H1 (cell line): ENCODE data around the gene GTF3C2. TPM values are rescaled to one million over a fixed set of nuclear protein-coding genes. Genes with fewer than 3 reads are reported as not detected.

Experiments
- CTCF ChIA-PET: fragments of 300-600 bp; sonication (Branson Sonifier 250); formaldehyde crosslinking; loops from one replicate; lab custom pipeline; 2021; ENCODE audit not compliant: partially characterized antibody; lab: Charles Lee
- POLR2A ChIA-PET: fragments of 300-600 bp; sonication (Branson Sonifier 250); formaldehyde crosslinking; loops from one replicate; lab custom pipeline; 2021; ENCODE audit warnings: inconsistent platforms; ENCODE audit not compliant: partially characterized antibody; lab: Charles Lee
- DNase-seq, 2 experiments: peaks; one replicate each; pipeline versions ENCODE4 v3.0.0 to v3.0.0-alpha.2; 2010 to 2022; ENCODE audit warnings: low spot score in 2 of 2, low read depth in 1 of 2, mixed read lengths in 1 of 2
- FAIRE-seq: peaks from 2 replicates; lab custom pipeline; 2011; peaks lifted over from hg19 to GRCh38; lab: Jason Lieb, UNC
- H2AFZ ChIP-seq: 2 replicates; pipeline ENCODE4 v1.8.1; 2012; ENCODE audit warnings: low read length, inconsistent platforms
- H2AK5ac ChIP-seq: 2 replicates; pipeline ENCODE4 v1.6.1; 2013; ENCODE audit warnings: low read depth, low read length
- H2BK120ac ChIP-seq: replicated peaks from 2 replicates; pipeline ENCODE3; 2013; ENCODE audit warnings: low read depth, low read length, inconsistent platforms
- H2BK12ac ChIP-seq: 2 replicates; pipeline ENCODE4 v1.6.1; 2013; ENCODE audit warnings: low read depth, low read length
- H2BK15ac ChIP-seq: 2 replicates; pipeline ENCODE4 v1.6.1; 2013; ENCODE audit warnings: low read length
- H2BK20ac ChIP-seq: 2 replicates; pipeline ENCODE4 v1.6.1; 2013; ENCODE audit warnings: low read length
- H2BK5ac ChIP-seq: 2 replicates; pipeline ENCODE4 v1.6.1; 2013; ENCODE audit warnings: low read depth, low read length
- H3K14ac ChIP-seq: 2 replicates; pipeline ENCODE4 v1.6.1; 2013; ENCODE audit warnings: inconsistent platforms; ENCODE audit not compliant: insufficient read length
- H3K18ac ChIP-seq: 2 replicates; pipeline ENCODE4 v1.6.1; 2013; ENCODE audit warnings: low read length; ENCODE audit errors: extremely low read depth
- H3K23ac ChIP-seq: 2 replicates; pipeline ENCODE4 v1.6.1; 2013; ENCODE audit warnings: inconsistent platforms; ENCODE audit not compliant: insufficient read length
- H3K23me2 ChIP-seq: 2 replicates; pipeline ENCODE4 v1.6.1; 2013; ENCODE audit warnings: low read depth, low read length
- H3K27ac ChIP-seq: 2 replicates; pipeline ENCODE4 v1.6.1; 2011; ENCODE audit warnings: low read depth, low read length, inconsistent platforms
- H3K27me3 ChIP-seq, 4 experiments: replicated peaks in 1 of 4; 1 replicate in 1 of 4; 2 replicates in 3 of 4; pipeline versions ENCODE4 v1.6.1 to v1.8.1; 2011 to 2013; ENCODE audit warnings: low read length in 3 of 4, mild to moderate bottlenecking in 3 of 4, inconsistent platforms in 2 of 4, mixed read lengths in 2 of 4, moderate library complexity in 1 of 4; ENCODE audit not compliant: control insufficient read depth in 3 of 4, insufficient read depth in 3 of 4; ENCODE audit errors: extremely low read depth in 1 of 4
- H3K36me3 ChIP-seq, 4 experiments: 2 replicates each; pipeline versions ENCODE4 v1.6.1 to v1.8.1; 2011 to 2013; ENCODE audit warnings: mild to moderate bottlenecking in 4 of 4, low read length in 3 of 4, moderate library complexity in 2 of 4, control low read depth in 1 of 4, inconsistent platforms in 1 of 4; ENCODE audit not compliant: insufficient read depth in 4 of 4, control insufficient read depth in 2 of 4
- H3K4ac ChIP-seq: replicated peaks from 2 replicates; pipeline ENCODE3; 2013; ENCODE audit warnings: low read length, low read depth, mixed read lengths, inconsistent platforms; ENCODE audit not compliant: insufficient read length
- H3K4me1 ChIP-seq, 4 experiments: replicated peaks in 1 of 4; 1 replicate in 1 of 4; 2 replicates in 3 of 4; pipeline versions ENCODE4 v1.6.1 to v1.8.1; 2011 to 2013; ENCODE audit warnings: low read length in 3 of 4, inconsistent platforms in 2 of 4, mixed read lengths in 1 of 4; ENCODE audit not compliant: insufficient read depth in 4 of 4, control insufficient read depth in 3 of 4
- H3K4me2 ChIP-seq, 2 experiments: 2 replicates each; pipeline versions ENCODE4 v1.6.1 to v1.8.1; 2011 to 2013; ENCODE audit warnings: low read depth in 2 of 2, low read length in 2 of 2, control low read depth in 1 of 2, inconsistent platforms in 1 of 2, mild to moderate bottlenecking in 1 of 2; ENCODE audit not compliant: insufficient read depth in 1 of 2
- H3K4me3 ChIP-seq, 4 experiments: fragments of 200-600, 300-600 bp in 1 of 4; sonication (generic), shearing (Covaris generic), sonication (Bioruptor Twin) in 1 of 4; 2 replicates each; pipeline versions ENCODE4 v1.5.1 to v1.8.1; 2011 to 2016; ENCODE audit warnings: low read length in 4 of 4, low read depth in 3 of 4, control low read depth in 2 of 4, inconsistent platforms in 2 of 4, mild to moderate bottlenecking in 2 of 4, mixed read lengths in 1 of 4, moderate library complexity in 1 of 4; ENCODE audit not compliant: insufficient read depth in 2 of 4; ENCODE audit errors: extremely low read depth in 1 of 4
- H3K56ac ChIP-seq: replicated peaks from 2 replicates; pipeline ENCODE3; 2013; ENCODE audit warnings: low read depth, mild to moderate bottlenecking, mixed read lengths, low read length, inconsistent platforms; ENCODE audit not compliant: insufficient read length
- H3K79me1 ChIP-seq: 2 replicates; pipeline ENCODE4 v1.6.1; 2013; ENCODE audit warnings: low read depth, low read length, control low read depth
- H3K79me2 ChIP-seq, 2 experiments: 2 replicates each; pipeline versions ENCODE4 v1.6.1 to v1.8.1; 2012 to 2013; ENCODE audit warnings: low read length in 2 of 2, mild to moderate bottlenecking in 2 of 2, inconsistent platforms in 1 of 2; ENCODE audit not compliant: insufficient read depth in 2 of 2, control insufficient read depth in 1 of 2
- H3K9ac ChIP-seq, 4 experiments: replicated peaks in 1 of 4; 1 replicate in 1 of 4; 2 replicates in 3 of 4; pipeline versions ENCODE4 v1.6.1 to v1.8.1; 2011 to 2013; ENCODE audit warnings: low read depth in 3 of 4, low read length in 3 of 4, control low read depth in 2 of 4, mild to moderate bottlenecking in 2 of 4, moderate library complexity in 2 of 4, inconsistent platforms in 1 of 4; ENCODE audit errors: extremely low read depth in 1 of 4
- H3K9me3 ChIP-seq, 2 experiments: 2 replicates each; pipeline versions ENCODE4 v1.6.1 to v1.8.1; 2012 to 2013; ENCODE audit warnings: mild to moderate bottlenecking in 2 of 2, moderate library complexity in 2 of 2, control low read depth in 1 of 2, inconsistent platforms in 1 of 2, low read depth in 1 of 2, low read length in 1 of 2, mixed read lengths in 1 of 2; ENCODE audit not compliant: insufficient read depth in 2 of 2
- H4K20me1 ChIP-seq, 2 experiments: replicated peaks in 1 of 2; 2 replicates each; pipeline versions ENCODE3 to v1.8.1; 2011 to 2013; ENCODE audit warnings: inconsistent platforms in 2 of 2, low read length in 2 of 2, mild to moderate bottlenecking in 1 of 2; ENCODE audit not compliant: insufficient read depth in 2 of 2, control insufficient read depth in 1 of 2
- H4K5ac ChIP-seq: 2 replicates; pipeline ENCODE4 v1.6.1; 2013; ENCODE audit warnings: low read length, low read depth, mixed read lengths, inconsistent platforms; ENCODE audit not compliant: insufficient read length
- H4K8ac ChIP-seq: 2 replicates; pipeline ENCODE4 v1.8.0; 2013; ENCODE audit warnings: mild to moderate bottlenecking, moderate library complexity, low read length, inconsistent platforms; ENCODE audit not compliant: insufficient read depth; ENCODE audit errors: extremely low read depth
- H4K91ac ChIP-seq: replicated peaks from 2 replicates; pipeline ENCODE3; 2013; ENCODE audit warnings: low read length, mixed read lengths, inconsistent platforms; ENCODE audit not compliant: insufficient read length
- ATF3 ChIP-seq: IDR thresholded peaks from 2 replicates; pipeline ENCODE4 v1.6.1; 2011; ENCODE audit warnings: low read depth, mild to moderate bottlenecking, low read length; ENCODE audit not compliant: insufficient read depth
- EZH2 ChIP-seq: fragments of 200-600 bp; sonication (generic); IDR thresholded peaks from 2 replicates; pipeline ENCODE4 v1.7.1; 2012; ENCODE audit warnings: low read depth, mild to moderate bottlenecking, moderate library complexity, low read length, inconsistent platforms; ENCODE audit not compliant: severe bottlenecking
- POLR2A ChIP-seq, 2 experiments: IDR thresholded peaks; 1 replicate in 1 of 2; 2 replicates in 1 of 2; pipeline ENCODE4 v1.6.1; 2011; ENCODE audit warnings: low read depth in 2 of 2, low read length in 2 of 2, mild to moderate bottlenecking in 2 of 2; ENCODE audit errors: control extremely low read depth in 1 of 2
- POLR2AphosphoS5 ChIP-seq: IDR thresholded peaks from 2 replicates; pipeline ENCODE4 v1.6.1; 2011; ENCODE audit warnings: low read depth, low read length
- WGBS, 2 experiments: shearing (Covaris generic) in 1 of 2; methylation state at CpG; one replicate each; pipeline versions ENCODE4 v1.1.6 to v1.1.7; 2013 to 2015; ENCODE audit warnings: low lambda C conversion rate in 2 of 2, mixed read lengths in 2 of 2, inconsistent platforms in 1 of 2, low coverage in 1 of 2, missing lambda C conversion rate in 1 of 2; ENCODE audit not compliant: insufficient replicate concordance in 2 of 2, insufficient coverage in 1 of 2, insufficient read length in 1 of 2; ENCODE audit errors: extremely low coverage in 1 of 2, missing lambda C conversion rate in 1 of 2; 5-methylcytosine and 5-hydroxymethylcytosine counted together
- polyA plus RNA-seq, 7 experiments: library from polyadenylated mRNA; depleted of rRNA in 3 of 7; stranded (reverse) in 5 of 7; unstranded in 2 of 7; fragments of >200 nt in 5 of 7; fragments of 200-250 nt in 2 of 7; gene quantifications; 1 replicate in 5 of 7; 2 replicates in 1 of 7; 4 replicates in 1 of 7; pipeline versions ENCODE4 v1.2.1 to v1.2.3, GENCODE V29; 2011 to 2013; ENCODE audit warnings: missing spikeins in 2 of 7, mixed read lengths in 2 of 7
- total RNA-seq: library from RNA; stranded (reverse); fragmentation: NEBNext Ultra II Directional; extraction: Animal tissue kit (Norgen Biotek cat#: 25700); gene quantifications from 2 replicates; pipeline ENCODE4 v1.2.1, GENCODE V29; 2021

Gene GTF3C2
- total and polyA plus RNA-seq, 2 of the 8 experiments (the other 6 are each of a cell fraction or from before 2014, with no cell fraction given) = 118 to 127 TPM

DNA sequence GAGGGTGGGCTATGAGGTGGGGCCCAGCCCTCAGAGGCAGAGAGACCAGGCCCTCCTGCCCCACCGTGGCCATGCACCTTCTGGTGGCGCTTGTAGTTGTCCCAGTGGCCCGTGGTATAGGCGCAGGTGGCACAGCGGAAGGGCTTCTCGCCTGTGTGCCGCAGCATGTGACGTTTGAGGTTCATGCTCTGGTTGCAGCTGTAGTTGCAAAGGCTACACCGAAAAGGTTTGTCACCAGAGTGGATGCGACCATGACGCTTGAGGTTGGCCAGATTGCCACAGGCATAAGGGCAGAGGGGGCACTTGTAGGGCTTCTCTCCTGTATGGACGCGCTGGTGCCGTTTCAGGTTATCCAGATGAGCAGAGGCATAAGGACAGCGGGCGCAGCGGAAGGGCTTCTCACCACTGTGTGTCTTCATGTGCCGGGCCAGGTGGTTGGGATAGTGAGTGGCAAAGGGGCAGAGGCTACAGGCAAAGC is 21.1 kb upstream of the GTF3C2 start:
- H3K79me2 ChIP-seq = peaks cover 0 to 12% of the 10 kb centered on the region in 2 experiments; a peak in 2 of 4 replicates
- H3K27ac ChIP-seq = no peak overlapping the region
- peak in 1 of 2 experiments; percentile 48 for DNase-seq

More for the DNA sequence above, 21.1 kb upstream of the GTF3C2 start:
- Histone ChIP-seq H3K56ac (no peak overlapping the region), H3K4me3 (no peak overlapping the region), H2BK20ac (no peak overlapping the region), H2BK12ac (no peak overlapping the region), H3K36me3 (peaks cover 38 to 65% (median 54%) of the 10 kb centered on the region in 4 experiments), H4K20me1 (peaks cover 4 to 16% of the 10 kb centered on the region in 2 experiments), H3K9me3 (no peaks in the 10 kb centered on the region), H4K5ac (no peak overlapping the region), H3K23ac (no peak overlapping the region), H3K14ac (no peak overlapping the region), H3K4me2 (no peak overlapping the region), H3K79me1 (peaks cover 6% of the 10 kb centered on the region; the same call in 1 of the 2 replicates), H3K27me3 (no peaks in the 10 kb centered on the region), H2BK15ac (no peak overlapping the region), H3K4ac (no peak overlapping the region), H3K23me2 (peaks cover 7% of the 10 kb centered on the region), H2AFZ (no peak overlapping the region), H4K8ac (peak overlapping the region; percentile 64; the same call in 1 of the 2 replicates), H4K91ac (no peak overlapping the region), H2BK5ac (no peak overlapping the region), H3K4me1 (peaks cover 0 to 8% (median 2%) of the 10 kb centered on the region in 4 experiments; a peak in 5 of 7 replicates), H3K9ac (no peak overlapping the region; a peak in 1 of 7 replicates), H2BK120ac (no peak overlapping the region), H2AK5ac (no peak overlapping the region), H3K18ac (no peak overlapping the region)
- ChIA-PET CTCF (interaction anchor here (1.3 to 2.0 kb wide), 2 partner anchors 13 to 27 kb away, joined by 3 to 4 read pairs; no protein-coding TSS in a partner anchor), POLR2A (interaction anchor here (1.0 to 9.5 kb wide), 9 partner anchors 8 to 158 kb away, joined by 3 to 114 read pairs (median 9); partner anchors contain the start of genes EIF2B4, GTF3C2, MPV17 and PPM1G)
- no peak for FAIRE-seq
- TF ChIP-seq EZH2 = no peak
- TF ChIP-seq POLR2AphosphoS5 = 0 out of 2 replicates have a peak, but pooled peaks have one; percentile 14
- TF ChIP-seq ATF3 = no peak
- peak in 1 of 2 experiments; percentile 67; a peak in 1 of 3 replicates for TF ChIP-seq POLR2A (IDR thresholded peaks at IDR 0.05; ENCODE audit: control extremely low read depth in 1 of 2, low read depth in 2 of 2, low read length in 2 of 2)
- 94% methylated on average over 18 of the region's 18 CpGs; no CpG with 5 or more reads in 1 of the 2 experiments for WGBS, 2 experiments
